ENCODE results near the gene PDE4B. TPM values are rescaled to one million over a fixed set of nuclear protein-coding genes. Genes with fewer than 3 reads are reported as not detected.

The PDE4B gene
- total and polyA plus RNA-seq, 10 of the 15 experiments (the other 5 are each of a cell fraction or from before 2014, with no cell fraction given): 3.0 to 13.2 (median 5.7) TPM

DNA sequence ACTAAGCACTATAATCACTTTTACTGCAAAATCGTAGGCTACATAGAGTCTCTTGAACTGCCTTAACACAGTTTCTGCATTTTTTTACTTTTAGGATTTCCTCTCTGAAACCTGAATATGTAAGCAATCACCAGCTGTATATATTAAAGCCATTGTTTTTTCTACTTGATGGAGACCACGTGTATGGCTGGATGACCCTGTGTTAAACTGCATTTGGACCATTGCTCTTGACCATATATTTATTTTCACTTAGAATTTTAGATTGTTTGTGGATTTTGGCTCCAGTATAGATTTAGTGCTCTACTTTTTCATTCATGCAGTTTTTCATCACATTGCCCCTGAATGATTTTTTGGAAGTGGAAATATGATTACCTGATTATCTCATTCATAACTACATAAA lies 420.8 kb downstream of the PDE4B start:
- H4K20me1 ChIP-seq (ENCODE audit: control insufficient read depth, insufficient read depth): no peaks in the 10 kb centered on the region
- no peak overlapping the region for H3K27ac ChIP-seq (ENCODE audit: control insufficient read depth, insufficient read depth)
- H3K4me2 ChIP-seq (ENCODE audit: control insufficient read depth, insufficient read depth): no peak overlapping the region
- H3K9ac ChIP-seq (ENCODE audit: control insufficient read depth, insufficient read depth, low read length): no peak overlapping the region
- RAD21 ChIA-PET (ENCODE audit: unreplicated experiment): no interaction called here
- SMC1A ChIA-PET (ENCODE audit: uncharacterized antibody, unreplicated experiment): no interaction called here
- in situ Hi-C loops (cut with MboI): no loop called here
- no peak for ATAC-seq
- FAIRE-seq: no peak
- no peak overlapping the region for H3K4me3 ChIP-seq
- no peak overlapping the region for H2AFZ ChIP-seq (ENCODE audit: control insufficient read depth, low read depth, low read length)
- no peaks in the 10 kb centered on the region for H3K27me3 ChIP-seq (replicated peaks in 1 of 2; ENCODE audit: control insufficient read depth in 2 of 2, insufficient read depth in 2 of 2, low read length in 1 of 2)
- DNase-seq (ENCODE audit: low read depth, low spot score): no peak
- POLR2A ChIA-PET: no interaction called here
- no peaks in the 10 kb centered on the region for H3K36me3 ChIP-seq (ENCODE audit: control insufficient read depth in 2 of 2, insufficient read depth in 2 of 2, low read length in 1 of 2)
- intact Hi-C loops (cut with micrococcal nuclease; ENCODE audit: unreplicated experiment): no loop called here
- CTCF ChIA-PET: no interaction called here
- no peak for TF ChIP-seq SMARCA5 (IDR thresholded peaks at IDR 0.05)
- TF ChIP-seq ZNF24 (IDR thresholded peaks at IDR 0.05): no peak
- no TSS peak for BruUV-seq (replicated peaks)
- H3K4me1 ChIP-seq (ENCODE audit: control insufficient read depth, insufficient read depth, low read length): no peaks in the 10 kb centered on the region
- no peaks in the 10 kb centered on the region for H3K9me3 ChIP-seq (replicated peaks; ENCODE audit: control insufficient read depth, insufficient read depth, low read length)
- WGBS (ENCODE audit: insufficient coverage, insufficient replicate concordance, low lambda C conversion rate, missing lambda C conversion rate): 2% methylated on average over 2 of the region's 2 CpGs
- H3K79me2 ChIP-seq (ENCODE audit: control insufficient read depth, insufficient read depth, low read length): no peaks in the 10 kb centered on the region

DNA sequence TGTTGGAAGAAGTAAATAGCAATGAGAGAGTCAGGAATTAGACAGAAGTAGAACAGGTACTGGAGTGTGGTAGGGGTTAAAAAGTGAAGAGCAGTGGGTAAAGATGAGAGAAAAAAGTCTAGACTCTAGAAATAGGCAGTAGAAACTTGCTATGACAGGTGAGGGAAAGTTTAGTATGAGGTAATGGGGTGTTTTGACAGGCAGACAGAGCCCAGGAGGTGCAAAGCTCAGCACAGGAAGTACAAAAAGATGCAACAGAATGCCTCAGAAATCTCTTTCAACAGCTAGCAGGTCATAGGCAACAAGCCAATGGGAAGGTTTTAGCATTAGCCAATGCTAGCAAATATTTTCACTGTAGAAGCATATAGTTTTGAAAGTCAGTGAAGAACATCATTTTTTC lies 422.2 kb downstream of the PDE4B start:
- ATAC-seq: peak; percentile 68

More for the DNA sequence above, 422.2 kb downstream of the PDE4B start:
- H3K9me3 ChIP-seq (replicated peaks; ENCODE audit: control insufficient read depth, insufficient read depth, low read length): no peaks in the 10 kb centered on the region
- no peak overlapping the region for H3K4me2 ChIP-seq (ENCODE audit: control insufficient read depth, insufficient read depth)
- BruUV-seq (replicated peaks): no TSS peak
- no peak overlapping the region for H2AFZ ChIP-seq (ENCODE audit: control insufficient read depth, low read depth, low read length)
- in situ Hi-C loops (cut with MboI) (no loop called here), intact Hi-C loops (cut with micrococcal nuclease; ENCODE audit: unreplicated experiment) (loop anchor here (5.0 kb wide), 1 partner anchor 123 kb away; no protein-coding TSS in a partner anchor)
- ChIA-PET POLR2A (no interaction called here), SMC1A (ENCODE audit: uncharacterized antibody, unreplicated experiment) (no interaction called here), RAD21 (ENCODE audit: unreplicated experiment) (no interaction called here), CTCF (interaction anchor here (1.3 kb wide), 2 partner anchors 9 to 27 kb away, joined by 3 to 6 read pairs; no protein-coding TSS in a partner anchor)
- no peaks in the 10 kb centered on the region for H3K79me2 ChIP-seq (ENCODE audit: control insufficient read depth, insufficient read depth, low read length)
- DNase-seq (ENCODE audit: low read depth, low spot score) (no peak), FAIRE-seq (no peak)
- peak; percentile 30; the same call in 1 of the 2 replicates for TF ChIP-seq JUNB (IDR thresholded peaks at IDR 0.05)
- TF ChIP-seq, protein P1, sequence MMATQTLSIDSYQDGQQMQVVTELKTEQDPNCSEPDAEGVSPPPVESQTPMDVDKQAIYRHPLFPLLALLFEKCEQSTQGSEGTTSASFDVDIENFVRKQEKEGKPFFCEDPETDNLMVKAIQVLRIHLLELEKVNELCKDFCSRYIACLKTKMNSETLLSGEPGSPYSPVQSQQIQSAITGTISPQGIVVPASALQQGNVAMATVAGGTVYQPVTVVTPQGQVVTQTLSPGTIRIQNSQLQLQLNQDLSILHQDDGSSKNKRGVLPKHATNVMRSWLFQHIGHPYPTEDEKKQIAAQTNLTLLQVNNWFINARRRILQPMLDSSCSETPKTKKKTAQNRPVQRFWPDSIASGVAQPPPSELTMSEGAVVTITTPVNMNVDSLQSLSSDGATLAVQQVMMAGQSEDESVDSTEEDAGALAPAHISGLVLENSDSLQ (IDR thresholded peaks at IDR 0.05): peak; percentile 66
- peak; percentile 54; the same call in 1 of the 2 replicates for TF ChIP-seq NFIC (IDR thresholded peaks at IDR 0.05; ENCODE audit: low read depth, low read length)
- TF ChIP-seq SREBF2 (IDR thresholded peaks at IDR 0.05; ENCODE audit: low read length): no peak
- TF ChIP-seq CREM (IDR thresholded peaks at IDR 0.05; ENCODE audit: low read depth): peak; percentile 60; the same call in 1 of the 2 replicates
- TF ChIP-seq GABPA (IDR thresholded peaks at IDR 0.05; ENCODE audit: low read depth): peak; percentile 40; the same call in 1 of the 2 replicates
- TF ChIP-seq ATF7 (IDR thresholded peaks at IDR 0.05; ENCODE audit: low read depth): 0 out of 2 replicates have a peak, but pooled peaks have one; percentile 30
- peak; percentile 63; the same call in 1 of the 2 replicates for TF ChIP-seq CREB1 (IDR thresholded peaks at IDR 0.05; ENCODE audit: low read depth)
- TF ChIP-seq IRF4 (IDR thresholded peaks at IDR 0.05; ENCODE audit: low read depth, low read length): no peak
- TF ChIP-seq, protein P2, sequence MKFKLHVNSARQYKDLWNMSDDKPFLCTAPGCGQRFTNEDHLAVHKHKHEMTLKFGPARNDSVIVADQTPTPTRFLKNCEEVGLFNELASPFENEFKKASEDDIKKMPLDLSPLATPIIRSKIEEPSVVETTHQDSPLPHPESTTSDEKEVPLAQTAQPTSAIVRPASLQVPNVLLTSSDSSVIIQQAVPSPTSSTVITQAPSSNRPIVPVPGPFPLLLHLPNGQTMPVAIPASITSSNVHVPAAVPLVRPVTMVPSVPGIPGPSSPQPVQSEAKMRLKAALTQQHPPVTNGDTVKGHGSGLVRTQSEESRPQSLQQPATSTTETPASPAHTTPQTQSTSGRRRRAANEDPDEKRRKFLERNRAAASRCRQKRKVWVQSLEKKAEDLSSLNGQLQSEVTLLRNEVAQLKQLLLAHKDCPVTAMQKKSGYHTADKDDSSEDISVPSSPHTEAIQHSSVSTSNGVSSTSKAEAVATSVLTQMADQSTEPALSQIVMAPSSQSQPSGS (IDR thresholded peaks at IDR 0.05; ENCODE audit: low read length): peak; percentile 28; the same call in 1 of the 2 replicates
- peak; percentile 18; the same call in 1 of the 2 replicates for TF ChIP-seq RUNX3 (IDR thresholded peaks at IDR 0.05; ENCODE audit: low read length)
- H3K27me3 ChIP-seq (replicated peaks in 1 of 2; ENCODE audit: control insufficient read depth in 2 of 2, insufficient read depth in 2 of 2, low read length in 1 of 2): no peaks in the 10 kb centered on the region
- H3K27ac ChIP-seq (ENCODE audit: control insufficient read depth, insufficient read depth): no peak overlapping the region
- no peaks in the 10 kb centered on the region for H3K4me1 ChIP-seq (ENCODE audit: control insufficient read depth, insufficient read depth, low read length)
- H3K9ac ChIP-seq (ENCODE audit: control insufficient read depth, insufficient read depth, low read length): no peak overlapping the region
- H4K20me1 ChIP-seq (ENCODE audit: control insufficient read depth, insufficient read depth): no peaks in the 10 kb centered on the region
- H3K4me3 ChIP-seq: no peak overlapping the region
- H3K36me3 ChIP-seq (ENCODE audit: control insufficient read depth in 2 of 2, insufficient read depth in 2 of 2, low read length in 1 of 2): no peaks in the 10 kb centered on the region

All from GM12878 (cell line).